Body of pancreas (tissue), 4 donors: ENCODE measurements around the gene RGMA.

ENCODE experiments used
- CTCF ChIP-seq, 7 experiments: fragments of 450-650 bp in 4 of 7; fragments of 200-600 bp in 3 of 7; sonication (generic) in 3 of 7; IDR thresholded peaks; one replicate each; pipeline ENCODE4 v1.5.1; 2016 to 2019; ENCODE audit warnings: antibody characterized with exemption in 7 of 7
- POLR2A ChIP-seq, 3 donors: fragments of 450-650 bp; IDR thresholded peaks; one replicate each; pipeline ENCODE4 v1.6.1; 2016; ENCODE audit warnings: antibody characterized with exemption in 3 of 3, mild to moderate bottlenecking in 2 of 3

DNA sequence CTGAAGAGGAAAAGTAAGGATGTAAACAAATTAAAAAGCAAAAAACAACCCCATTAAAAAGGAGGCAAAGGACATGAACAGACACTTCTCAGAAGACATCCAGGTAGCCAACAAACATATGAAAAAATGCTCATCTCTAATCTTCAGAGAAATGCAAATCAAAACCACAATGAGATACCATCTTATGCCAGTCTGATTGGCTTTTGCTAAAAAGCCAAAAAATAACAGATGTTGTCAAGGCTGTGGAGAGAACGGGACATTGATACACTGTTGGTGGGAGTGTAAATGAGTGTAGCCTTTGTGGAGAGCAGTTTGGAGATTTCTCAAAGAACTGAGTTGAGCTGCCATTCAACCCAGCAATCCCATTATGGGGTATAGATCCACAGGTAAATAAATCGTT lies 18.6 kb upstream of the RGMA start:
- TF ChIP-seq CTCF (IDR thresholded peaks at IDR 0.05) (no peak), POLR2A (IDR thresholded peaks at IDR 0.05) (no peak)
